ENCODE results near the gene WDFY2. TPM values are rescaled to one million over a fixed set of nuclear protein-coding genes. Genes with fewer than 3 reads are reported as not detected.

Gene WDFY2
- total RNA-seq, 1 experiment from 2014 or later, result 26.4 TPM

GRCh38 chr13:51811920-51812451, 227.7 kb downstream of the WDFY2 start:
- Histone ChIP-seq H3K23ac (ENCODE audit: insufficient read length, low read depth, low read length) (no peak overlapping the region), H4K91ac (ENCODE audit: insufficient read length, low read depth, low read length) (no peak overlapping the region), H3K79me2 (ENCODE audit: insufficient read depth, low read length) (no peaks in the 10 kb centered on the region), H3K9me3 (ENCODE audit: control insufficient read depth, low read depth, low read length) (no peaks in the 10 kb centered on the region), H2BK120ac (ENCODE audit: low read depth, low read length, poor library complexity, severe bottlenecking) (no peak overlapping the region), H2BK12ac (ENCODE audit: insufficient read length, low read depth, low read length) (no peak overlapping the region), H3K9ac (ENCODE audit: extremely low read depth, insufficient read length, low read length) (no peak overlapping the region), H4K20me1 (ENCODE audit: control insufficient read depth, insufficient read depth, insufficient read length) (no peaks in the 10 kb centered on the region), H3K4me2 (ENCODE audit: insufficient read depth, insufficient read length, low read length) (no peak overlapping the region), H3K4ac (ENCODE audit: low read depth, low read length) (no peak overlapping the region), H3K18ac (ENCODE audit: insufficient read length, low read depth, low read length) (no peak overlapping the region), H3K56ac (ENCODE audit: insufficient read length, low read depth, low read length) (no peak overlapping the region), H3T11ph (ENCODE audit: low read length) (no peak overlapping the region), H3K79me1 (ENCODE audit: insufficient read depth, low read depth, low read length, poor library complexity, severe bottlenecking) (no peaks in the 10 kb centered on the region), H4K5ac (ENCODE audit: insufficient read length, low read depth, low read length) (no peak overlapping the region), H3K23me2 (ENCODE audit: insufficient read length, low read depth, low read length, poor library complexity, severe bottlenecking) (no peaks in the 10 kb centered on the region), H2BK15ac (ENCODE audit: low read depth, low read length) (no peak overlapping the region), H4K8ac (replicated peaks; ENCODE audit: insufficient read length, low read depth, low read length) (no peak overlapping the region), H3K4me1 (ENCODE audit: insufficient read depth, low read length) (peaks cover 6% of the 10 kb centered on the region; the same call in 1 of the 2 replicates), H3K27me3 (ENCODE audit: insufficient read depth, low read length) (no peaks in the 10 kb centered on the region), H2BK20ac (ENCODE audit: low read depth, low read length, poor library complexity, severe bottlenecking) (no peak overlapping the region), H2AFZ (ENCODE audit: low read length) (no peak overlapping the region), H3K27ac (ENCODE audit: insufficient read length, low read depth, low read length) (no peak overlapping the region), H2AK5ac (ENCODE audit: insufficient read length, low read length) (no peak overlapping the region), H3K14ac (ENCODE audit: insufficient read depth, low read length) (no peak overlapping the region), H2BK5ac (ENCODE audit: insufficient read length, low read length) (no peak overlapping the region)
- WGBS (ENCODE audit: extremely low coverage, insufficient read length, low lambda C conversion rate), result no CpG with 5 or more reads among the region's 4 CpGs
- no peak overlapping the region for H3K27ac Mint-ChIP-seq
- peaks cover 2% of the 10 kb centered on the region for H3K27me3 Mint-ChIP-seq (ENCODE audit: low read depth)
- no peaks in the 10 kb centered on the region for H3K36me3 Mint-ChIP-seq (ENCODE audit: insufficient read depth in 1 of 3, low read depth in 3 of 3)
- TF ChIP-seq CTCF (conservative IDR thresholded peaks at IDR 0.05), result no peak
- H3K4me1 Mint-ChIP-seq, result peaks cover 16 to 17% of the 10 kb centered on the region in 2 experiments
- H3K9me3 Mint-ChIP-seq, result no peaks in the 10 kb centered on the region
- DNase-seq, result no peak
- no peak overlapping the region for H3K4me3 Mint-ChIP-seq
